HG03097 (cell line): ENCODE data around the gene HOXA1.

Experiments
- ATAC-seq: cut with Tn5 transposase; IDR thresholded peaks from one replicate; pipeline ENCODE4 v1.9.1; 2021; ENCODE audit not compliant: unreplicated experiment, low FRiP score

The HOXA1 gene

DNA sequence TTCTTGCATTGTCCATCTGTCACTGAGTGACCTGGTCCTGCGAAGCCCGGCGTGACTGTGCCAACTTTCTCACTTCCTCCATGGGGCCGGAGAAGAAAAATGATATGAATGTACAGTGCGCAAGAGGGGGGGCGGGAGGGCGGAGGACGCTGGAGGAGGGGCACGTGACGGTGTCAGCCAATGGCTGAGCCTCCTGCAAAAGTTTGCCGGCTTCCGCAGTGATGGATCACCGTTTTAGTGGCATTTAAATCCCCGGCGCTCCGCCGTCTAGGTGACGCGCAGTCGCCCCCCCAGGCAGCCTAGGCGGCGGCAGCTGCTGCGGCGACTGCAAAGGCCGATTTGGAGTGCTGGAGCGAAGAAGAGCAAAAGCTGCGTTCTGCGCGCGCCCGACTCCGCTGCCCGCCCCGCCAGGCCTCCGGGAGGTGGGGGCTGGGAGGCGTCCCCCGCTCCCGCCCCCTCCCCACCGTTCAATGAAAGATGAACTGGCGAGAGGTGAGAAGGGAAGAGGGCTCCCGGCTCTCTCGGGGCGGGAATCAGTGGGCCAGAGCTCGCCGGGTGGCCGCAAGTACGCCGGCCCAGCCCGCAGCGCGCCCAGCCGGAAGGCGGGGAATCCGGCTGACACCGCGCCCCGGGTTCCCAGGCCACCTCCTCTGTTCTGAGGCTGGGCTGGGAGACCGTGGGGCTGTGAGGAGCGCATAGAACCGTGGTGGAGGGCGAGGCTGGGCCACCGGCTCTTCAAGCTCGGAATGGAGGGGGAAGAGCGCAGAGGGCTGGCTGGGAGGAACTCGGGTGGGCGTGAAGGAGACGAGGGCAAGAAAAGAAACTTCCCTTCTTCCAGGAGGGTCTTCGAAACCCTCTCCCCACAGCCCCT lies at the start of gene HOXA1:
HOXA1 (minus strand) TSS at position 104 of the 871 bp plus-strand sequence; CDS start at position 16, 88 bp downstream.
- peak; percentile 83 for ATAC-seq

DNA sequence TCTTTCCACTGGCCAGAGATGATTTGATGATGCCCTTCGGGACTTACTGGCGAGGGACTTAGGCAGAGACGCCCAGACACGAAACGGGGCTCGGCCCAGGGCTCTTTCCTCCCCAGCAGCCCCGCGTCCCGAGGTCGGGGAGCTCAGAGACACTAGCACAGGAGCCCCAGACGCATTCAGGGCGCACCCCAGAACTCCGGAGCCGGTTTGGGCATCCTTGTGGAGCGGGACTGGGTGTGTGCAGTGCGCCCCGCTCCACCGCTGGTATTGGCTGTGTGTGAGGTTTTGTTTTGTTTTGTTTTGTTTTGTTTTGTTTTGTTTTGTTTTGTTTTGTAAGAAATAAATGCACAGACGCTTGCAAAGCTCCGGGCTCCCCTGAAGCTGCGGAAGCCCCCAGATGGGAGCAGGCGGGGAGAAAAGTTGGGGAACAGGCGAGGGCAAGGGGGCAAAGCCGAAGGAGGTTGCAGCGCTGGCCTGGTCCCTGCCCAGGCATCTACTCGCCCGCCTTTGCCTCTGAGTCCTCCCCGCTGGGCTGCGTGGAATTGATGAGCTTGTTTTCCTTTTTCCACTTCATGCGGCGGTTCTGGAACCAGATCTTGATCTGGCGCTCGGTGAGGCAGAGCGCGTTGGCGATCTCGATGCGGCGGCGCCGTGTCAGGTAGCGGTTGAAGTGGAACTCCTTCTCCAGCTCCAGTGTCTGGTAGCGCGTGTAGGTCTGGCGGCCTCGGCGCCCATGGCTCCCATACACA lies 49.5 kb upstream of the HOXA1 start:
- ATAC-seq = no peak

DNA sequence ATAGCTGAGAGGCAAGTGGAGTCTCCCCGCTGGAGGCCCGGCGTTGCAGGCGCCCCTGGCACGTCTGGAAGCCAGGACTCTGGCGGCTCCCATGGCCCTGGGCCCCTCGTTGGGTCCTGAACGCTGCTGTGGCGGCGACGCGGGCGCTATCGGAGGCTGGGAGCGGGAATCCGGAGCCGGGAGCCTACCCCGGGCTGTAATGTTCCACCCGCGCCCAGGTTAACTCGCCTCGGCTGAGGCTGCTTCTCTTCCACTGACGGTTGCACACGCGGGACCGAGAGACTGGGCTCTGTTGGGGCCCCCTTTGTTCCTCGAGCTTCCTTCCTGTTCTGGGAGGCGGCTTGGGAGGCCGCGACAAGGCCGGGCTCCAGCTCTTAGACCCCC lies 49.0 kb upstream of the HOXA1 start:
- ATAC-seq = no peak

DNA sequence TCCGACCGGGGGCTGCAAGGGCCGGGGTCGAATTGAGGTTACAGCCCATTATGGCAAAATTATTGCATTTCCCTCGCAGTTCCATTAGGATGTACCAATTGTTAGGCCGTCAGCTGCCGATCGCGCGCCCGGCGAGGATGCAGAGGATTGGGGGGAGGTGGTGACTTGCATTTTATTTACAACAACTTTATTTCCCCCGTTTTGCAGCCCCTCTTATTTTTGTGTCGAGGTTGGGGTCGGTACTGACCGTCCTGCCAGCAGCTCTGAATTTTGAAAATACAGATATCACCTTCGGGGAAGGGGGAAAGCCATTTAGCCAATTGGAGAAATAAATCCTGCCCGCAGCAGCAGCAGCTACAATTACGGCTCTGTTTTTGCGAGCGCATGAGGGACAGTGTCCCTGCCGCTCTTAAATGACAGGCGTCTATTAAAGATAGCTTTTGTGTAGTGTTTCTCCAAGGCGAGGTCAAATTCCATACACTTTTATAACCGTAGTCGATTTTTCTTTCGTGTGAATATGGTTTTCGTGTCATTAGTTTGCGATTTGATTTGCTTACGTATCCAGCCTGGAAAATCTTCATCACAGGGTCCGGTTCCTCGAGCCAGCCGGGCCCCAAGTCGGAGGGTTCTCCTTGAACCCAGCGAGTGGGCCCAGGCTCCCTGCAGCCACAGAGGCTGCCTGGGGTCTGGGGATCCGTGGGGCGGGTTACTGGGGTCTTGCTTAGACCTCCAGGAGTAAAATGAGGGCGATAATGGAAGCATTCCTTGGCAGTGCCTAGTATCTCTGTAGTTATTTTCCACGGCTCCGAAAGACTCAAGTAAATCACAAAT lies 48.4 kb upstream of the HOXA1 start:
- ATAC-seq = no peak

DNA sequence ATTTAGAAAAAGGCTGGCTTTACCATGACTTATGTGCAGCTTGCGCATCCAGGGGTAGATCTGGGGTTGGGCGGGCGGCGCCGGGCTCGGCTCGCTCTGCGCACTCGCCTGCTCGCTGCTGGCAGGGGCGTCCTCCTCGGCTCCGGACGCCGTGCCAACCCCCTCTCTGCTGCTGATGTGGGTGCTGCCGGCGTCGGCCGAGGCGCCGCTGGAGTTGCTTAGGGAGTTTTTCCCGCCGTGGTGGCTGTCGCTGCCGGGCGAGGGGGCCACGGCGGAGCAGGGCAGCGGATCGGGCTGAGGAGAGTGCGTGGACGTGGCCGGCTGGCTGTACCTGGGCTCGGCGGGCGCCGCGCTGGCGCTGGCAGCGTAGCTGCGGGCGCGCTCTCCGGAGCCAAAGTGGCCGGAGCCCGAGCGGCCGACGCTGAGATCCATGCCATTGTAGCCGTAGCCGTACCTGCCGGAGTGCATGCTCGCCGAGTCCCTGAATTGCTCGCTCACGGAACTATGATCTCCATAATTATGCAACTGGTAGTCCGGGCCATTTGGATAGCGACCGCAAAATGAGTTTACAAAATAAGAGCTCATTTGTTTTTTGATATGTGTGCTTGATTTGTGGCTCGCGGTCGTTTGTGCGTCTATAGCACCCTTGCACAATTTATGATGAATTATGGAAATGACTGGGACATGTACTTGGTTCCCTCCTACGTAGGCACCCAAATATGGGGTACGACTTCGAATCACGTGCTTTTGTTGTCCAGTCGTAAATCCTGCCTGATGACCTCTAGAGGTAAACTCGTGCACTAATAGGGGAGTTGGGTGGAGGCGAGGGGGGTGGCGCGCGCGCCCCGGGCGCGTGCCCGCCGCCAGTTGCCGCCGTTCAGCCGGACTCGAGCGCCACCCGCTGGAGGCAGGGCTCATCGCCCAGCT lies 47.5 kb upstream of the HOXA1 start, which contains the start of gene HOXA5:
HOXA5 (minus strand) TSS at position 659 of the 927 bp plus-strand sequence; CDS start at position 585, 74 bp downstream.
- no peak for ATAC-seq

DNA sequence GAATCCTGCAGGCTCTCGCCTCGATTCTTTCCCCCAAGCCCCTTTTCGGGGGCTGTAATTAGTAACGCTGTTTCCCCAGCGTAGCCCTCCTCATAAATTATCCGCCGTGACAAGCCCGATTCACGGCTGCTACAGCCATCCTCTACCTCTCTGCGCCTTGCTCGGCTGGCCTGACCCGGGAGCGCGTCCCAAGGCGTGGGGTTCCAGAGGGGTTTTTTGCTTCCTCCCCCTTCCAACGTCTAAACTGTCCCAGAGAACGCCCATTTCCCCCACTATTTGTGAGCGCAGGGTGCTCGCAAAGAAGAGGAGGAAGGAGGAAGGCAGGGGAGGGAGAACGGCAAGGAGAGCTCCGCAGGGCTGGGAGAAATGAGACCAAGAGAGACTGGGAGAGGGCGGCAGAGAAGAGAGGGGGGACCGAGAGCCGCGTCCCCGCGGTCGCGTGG lies 46.8 kb upstream of the HOXA1 start:
- ATAC-seq = no peak

DNA sequence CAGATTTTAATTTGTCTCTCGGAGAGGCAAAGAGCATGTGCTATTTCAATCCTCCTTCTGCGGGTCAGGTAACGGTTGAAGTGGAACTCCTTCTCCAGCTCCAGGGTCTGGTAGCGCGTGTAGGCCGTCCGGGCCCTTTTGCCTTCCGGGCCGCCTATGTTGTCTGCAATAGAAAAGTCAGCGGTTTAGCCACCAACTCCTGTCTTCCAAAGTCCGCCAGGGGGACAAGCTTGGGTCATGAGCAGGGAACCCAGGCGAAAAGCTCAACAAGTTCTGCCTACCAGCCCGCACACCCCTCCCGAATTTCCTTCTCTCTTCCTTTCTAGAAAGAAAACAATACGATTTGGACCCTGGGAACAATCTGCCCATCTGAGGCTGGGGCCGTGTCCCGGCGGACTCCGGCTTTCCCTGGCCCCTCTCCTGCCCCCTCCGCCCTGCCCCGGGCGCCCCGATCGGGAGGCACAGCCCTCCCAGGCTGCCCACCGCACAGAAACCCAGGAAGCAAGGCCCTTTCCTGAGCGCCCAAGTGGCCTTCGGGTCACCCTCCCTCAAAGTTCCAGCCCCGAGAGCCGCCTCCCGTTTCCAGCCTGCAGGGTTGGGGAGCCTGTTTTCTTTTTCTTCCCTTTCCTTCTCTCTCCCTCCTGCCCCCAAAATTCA lies 46.3 kb upstream of the HOXA1 start:
- ATAC-seq = no peak

DNA sequence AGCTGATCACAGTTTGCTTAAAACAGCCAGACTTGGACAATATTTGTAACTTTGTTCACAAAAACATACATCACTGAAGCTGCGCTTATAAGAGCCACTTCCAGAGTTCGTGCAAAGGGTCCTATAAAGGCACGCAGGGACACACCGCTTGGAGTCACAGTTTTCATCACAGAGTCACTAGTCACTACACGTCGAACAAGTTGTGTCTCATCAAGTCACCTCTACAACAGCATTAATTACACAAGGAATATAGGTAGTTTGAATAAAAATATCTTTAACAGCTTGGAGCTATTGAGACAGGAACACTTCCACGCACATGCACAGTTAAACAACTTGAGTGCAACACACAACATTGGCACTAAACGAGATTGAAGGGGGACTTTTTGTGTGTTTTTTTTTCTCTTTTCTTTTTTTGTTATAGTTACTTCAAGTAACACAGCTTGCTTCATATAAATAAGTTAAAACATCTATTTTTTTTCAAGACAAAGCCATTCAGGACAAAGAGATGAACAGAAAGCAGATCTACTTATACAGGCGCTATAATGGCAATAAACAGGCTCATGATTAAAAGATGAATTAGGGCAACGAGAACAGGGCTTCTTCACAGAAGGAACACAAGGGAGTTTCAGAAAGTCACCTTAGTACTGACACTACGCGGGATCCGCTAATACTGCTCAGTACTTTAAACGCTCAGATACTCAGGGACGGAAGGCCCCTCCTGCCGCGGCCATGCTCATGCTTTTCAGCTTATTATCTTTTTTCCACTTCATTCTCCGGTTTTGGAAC lies 45.5 kb upstream of the HOXA1 start:
- no peak for ATAC-seq

DNA sequence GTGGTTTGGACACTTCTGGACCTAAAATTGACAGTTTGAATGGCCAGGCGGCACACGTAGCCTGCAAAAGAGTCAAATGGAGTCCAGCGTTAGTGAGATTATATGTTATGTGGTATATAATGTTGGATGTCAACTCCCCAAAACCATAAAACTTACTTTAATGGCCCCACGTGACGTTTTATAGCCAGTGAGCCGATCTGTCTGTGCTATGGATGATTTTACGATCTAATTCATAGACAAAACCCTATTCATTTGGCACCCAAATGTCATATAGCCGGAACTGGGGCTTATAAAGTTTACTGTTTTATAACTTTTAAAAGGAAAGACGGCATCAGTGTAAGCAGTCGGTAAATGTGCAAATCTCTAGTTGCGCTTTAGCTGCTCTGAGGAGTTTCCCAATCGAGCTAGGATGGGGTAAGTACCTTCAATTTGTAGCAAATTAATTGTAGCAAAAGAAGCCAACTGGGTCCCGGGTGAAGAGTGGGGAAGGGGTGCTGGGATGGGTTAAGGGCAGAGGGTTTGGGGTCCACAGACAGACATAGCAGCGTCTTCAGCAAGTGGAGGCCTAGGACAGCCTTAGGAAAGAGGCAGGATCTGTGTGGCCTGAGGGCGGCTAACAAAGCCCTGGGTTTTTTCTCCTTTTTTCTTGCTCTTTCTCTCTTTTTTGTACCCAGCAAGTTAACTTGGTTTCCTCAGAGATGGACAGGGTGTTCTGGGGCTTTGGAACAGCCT lies 44.5 kb upstream of the HOXA1 start:
- ATAC-seq = no peak

DNA sequence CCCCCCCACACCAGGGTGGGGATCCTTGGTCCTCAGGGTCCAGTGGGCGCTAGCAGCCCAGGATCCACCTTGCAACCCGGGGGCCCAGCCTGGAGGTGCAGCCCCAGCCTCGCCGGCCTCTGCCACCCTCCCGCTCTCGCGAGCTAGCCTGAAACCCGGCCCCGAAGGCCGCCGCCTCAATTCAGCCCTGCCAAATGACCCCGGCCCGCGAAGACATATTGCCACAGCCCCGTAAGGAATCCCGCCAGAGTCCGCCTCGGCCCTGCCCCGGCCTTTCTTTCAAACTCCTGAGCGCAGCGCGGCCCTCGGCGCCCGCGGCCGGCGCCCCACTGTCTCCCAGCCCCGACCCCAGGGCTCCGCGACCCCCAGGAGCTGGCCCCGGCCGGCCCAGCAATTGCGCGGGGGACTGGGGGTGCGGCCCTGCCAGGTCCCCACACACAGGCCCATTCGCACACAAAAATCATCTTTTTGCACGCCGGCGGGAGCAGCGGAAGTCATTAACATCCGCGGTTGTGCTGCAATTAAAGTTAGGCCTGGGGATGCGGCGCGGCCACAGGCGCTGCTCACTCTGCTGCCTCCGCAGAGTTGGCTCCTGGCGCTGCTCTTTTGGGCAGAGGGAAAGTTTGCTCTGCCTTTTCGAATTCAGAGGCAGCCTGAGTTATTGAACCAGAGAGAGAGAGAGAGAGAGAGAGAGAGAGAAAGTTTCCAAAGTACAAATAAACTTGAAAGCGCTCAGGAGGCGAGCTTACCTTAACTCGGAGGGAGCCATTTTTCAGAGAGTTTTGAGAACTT lies 43.7 kb upstream of the HOXA1 start:
- no peak for ATAC-seq

DNA sequence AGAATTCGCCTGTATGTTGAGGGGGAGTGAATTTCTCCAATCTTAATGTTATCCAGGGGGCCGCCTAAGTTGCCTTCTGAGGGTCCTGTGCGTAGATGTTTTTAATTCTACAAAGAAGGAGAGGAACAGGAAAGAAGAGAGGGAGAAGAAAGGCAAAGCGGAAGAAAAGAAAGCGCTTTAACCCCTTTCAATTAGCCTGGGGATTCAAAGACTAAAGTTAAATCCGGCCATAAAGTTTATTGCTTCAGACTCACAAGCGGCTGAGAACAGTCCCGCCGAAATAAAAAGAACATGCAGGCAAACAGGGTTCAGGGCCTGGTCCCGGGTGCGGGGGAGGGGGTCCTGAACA lies 43.2 kb upstream of the HOXA1 start:
- ATAC-seq = no peak

DNA sequence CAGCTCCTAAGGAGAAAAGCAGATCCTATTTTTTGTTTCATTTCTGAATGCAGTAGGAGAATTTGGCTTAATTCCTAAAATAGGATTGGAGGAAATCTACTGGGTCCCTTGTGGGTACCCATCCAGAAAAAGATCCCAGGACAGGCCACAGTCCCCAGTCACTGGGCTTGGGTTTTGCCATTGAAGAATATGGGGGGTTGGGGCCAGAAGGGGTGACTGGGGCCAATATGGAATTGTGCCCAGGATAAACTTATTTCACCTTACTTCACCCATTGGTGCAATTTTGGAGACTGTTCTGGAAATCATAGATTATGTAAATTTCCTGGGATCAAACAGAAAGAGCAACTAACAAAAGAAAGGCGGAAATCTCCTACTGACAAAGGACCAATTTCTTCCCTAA lies 42.7 kb upstream of the HOXA1 start:
- no peak for ATAC-seq

DNA sequence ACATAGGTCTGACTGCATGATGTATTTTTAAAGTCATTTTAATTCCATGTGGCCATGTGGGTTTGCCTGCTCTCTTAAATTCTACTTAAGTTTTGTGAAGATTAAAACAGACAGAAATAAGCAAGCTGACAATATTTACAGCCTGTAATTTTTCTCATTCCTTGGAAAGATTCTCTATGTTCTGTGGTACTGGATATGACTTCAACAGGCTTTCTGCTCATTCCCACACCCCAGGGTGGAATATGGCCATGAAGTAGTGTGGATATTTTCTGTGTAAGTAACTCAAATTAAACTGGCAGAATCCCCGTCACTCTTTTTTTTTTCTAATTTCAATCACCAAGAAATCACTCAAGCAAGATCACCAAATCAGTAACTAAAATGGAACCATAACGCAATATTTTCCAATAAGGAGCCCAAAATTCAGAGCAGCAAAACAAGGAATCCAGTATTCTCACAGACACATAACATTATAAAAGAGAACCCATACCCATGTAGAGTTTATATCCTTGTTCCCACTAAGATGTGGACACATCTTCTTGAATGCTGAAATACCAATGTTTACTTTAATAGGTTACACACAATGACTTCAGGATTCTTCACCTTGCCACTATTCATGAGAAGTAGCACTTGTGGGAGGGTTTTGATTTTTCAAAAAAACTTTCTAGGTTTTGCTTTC lies 42.0 kb upstream of the HOXA1 start:
- ATAC-seq = no peak

DNA sequence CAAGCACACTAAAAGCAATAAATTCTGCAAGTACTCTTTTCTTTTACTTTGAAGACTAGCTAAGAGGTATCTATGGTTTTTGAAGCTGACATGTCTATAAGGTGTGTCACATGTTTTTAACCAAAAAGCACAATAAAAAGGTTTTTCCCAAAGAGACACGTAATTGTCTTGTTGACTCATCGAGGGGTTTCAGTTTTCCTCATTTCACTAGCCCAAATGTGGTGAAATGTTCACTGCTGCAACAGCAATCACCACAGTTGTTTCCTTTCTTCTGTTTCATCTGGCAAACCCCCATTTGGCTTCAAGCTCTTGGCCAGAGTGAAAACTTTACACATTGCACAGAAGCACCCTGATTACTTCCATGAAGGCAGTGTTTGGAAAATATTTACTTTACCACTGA lies 38.6 kb upstream of the HOXA1 start:
- ATAC-seq = no peak

DNA sequence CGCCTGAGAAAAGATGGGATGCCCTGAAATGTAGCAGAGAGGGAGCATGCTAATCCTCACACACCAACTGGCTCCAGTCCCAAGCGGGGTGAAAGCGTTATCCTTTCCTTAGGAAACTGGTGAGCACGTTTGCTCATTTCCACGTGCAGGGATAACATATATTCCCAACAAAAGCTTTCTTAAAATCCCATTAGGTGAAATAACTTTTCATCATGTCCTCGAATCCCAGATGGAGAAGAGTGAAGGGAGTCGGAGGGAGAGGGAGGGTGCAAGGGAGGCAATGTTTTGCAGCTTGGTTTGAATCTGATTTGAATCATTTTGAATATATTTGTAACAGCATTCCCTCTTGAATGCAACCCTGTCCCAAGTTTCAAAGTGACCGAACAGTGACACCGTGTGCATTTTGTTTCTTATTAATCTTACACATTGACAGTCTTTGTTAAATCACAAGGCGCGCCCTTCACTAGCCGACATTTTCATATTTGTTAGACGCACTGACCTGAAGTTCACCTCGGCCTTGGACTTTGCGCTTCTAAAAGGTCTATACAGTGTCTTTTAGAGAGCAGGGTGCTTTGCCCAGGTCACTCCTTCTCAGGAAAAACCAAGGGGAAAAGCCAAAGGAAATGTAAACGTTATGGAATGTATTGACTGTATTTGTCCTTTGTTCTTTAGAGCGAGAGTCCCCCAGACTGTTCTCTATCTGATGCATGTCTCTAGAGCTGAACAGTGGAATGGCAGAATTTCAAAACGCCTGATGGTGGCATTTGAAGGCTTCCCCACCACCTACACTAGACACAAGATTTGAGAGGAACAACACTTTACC lies 37.8 kb upstream of the HOXA1 start:
- no peak for ATAC-seq

DNA sequence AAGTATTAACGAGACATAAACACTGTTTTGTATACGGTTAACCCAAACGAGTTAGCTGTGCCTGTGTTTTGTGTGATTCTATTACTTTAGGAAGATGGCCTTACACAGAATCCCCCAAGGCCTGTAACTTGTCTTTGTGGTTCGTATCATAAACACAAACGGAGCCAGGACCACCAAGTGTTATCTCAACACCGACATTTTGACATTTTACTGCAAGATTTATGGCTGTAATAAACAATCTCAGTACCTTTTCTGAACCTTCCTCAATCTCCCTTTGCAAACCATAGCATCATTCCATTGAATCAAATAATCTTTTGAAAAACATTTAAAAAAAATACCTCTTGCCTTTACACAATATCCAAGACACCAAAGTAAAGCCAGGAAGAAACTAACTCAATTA lies 37.2 kb upstream of the HOXA1 start:
- ATAC-seq = no peak
